Measurements from ENCODE around the gene KCNIP3.

GRCh38 chr2:95318431-95319220 is 21.5 kb downstream of the KCNIP3 start:
- TF ChIP-seq, protein P1, sequence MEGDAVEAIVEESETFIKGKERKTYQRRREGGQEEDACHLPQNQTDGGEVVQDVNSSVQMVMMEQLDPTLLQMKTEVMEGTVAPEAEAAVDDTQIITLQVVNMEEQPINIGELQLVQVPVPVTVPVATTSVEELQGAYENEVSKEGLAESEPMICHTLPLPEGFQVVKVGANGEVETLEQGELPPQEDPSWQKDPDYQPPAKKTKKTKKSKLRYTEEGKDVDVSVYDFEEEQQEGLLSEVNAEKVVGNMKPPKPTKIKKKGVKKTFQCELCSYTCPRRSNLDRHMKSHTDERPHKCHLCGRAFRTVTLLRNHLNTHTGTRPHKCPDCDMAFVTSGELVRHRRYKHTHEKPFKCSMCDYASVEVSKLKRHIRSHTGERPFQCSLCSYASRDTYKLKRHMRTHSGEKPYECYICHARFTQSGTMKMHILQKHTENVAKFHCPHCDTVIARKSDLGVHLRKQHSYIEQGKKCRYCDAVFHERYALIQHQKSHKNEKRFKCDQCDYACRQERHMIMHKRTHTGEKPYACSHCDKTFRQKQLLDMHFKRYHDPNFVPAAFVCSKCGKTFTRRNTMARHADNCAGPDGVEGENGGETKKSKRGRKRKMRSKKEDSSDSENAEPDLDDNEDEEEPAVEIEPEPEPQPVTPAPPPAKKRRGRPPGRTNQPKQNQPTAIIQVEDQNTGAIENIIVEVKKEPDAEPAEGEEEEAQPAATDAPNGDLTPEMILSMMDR (IDR thresholded peaks at IDR 0.05): no peak
- no peak for TF ChIP-seq EZH2 (IDR thresholded peaks at IDR 0.05; ENCODE audit: borderline replicate concordance, insufficient read depth, low read depth, low read length, poor library complexity, severe bottlenecking)

All from B cell (primary cell).